ENCODE data around the gene DMXL2.

GRCh38 chr15:51620641-51621040 lies 1.9 kb downstream of the DMXL2 start:
- TF ChIP-seq EZH2phosphoT487 (IDR thresholded peaks at IDR 0.05; ENCODE audit: insufficient read depth, low read depth) (no peak), EZH2 (IDR thresholded peaks at IDR 0.05; ENCODE audit: insufficient read depth, poor library complexity, severe bottlenecking) (no peak)
